Neural progenitor cell (in vitro differentiated cells): ENCODE data around the gene TRIM51. TPM values are rescaled to one million over a fixed set of nuclear protein-coding genes. Genes with fewer than 3 reads are reported as not detected.

ENCODE experiments used
- DNase-seq: peaks from one replicate; pipeline ENCODE4 v3.0.0-alpha.2; 2016; ENCODE audit warnings: low spot score
- H2AFZ ChIP-seq: fragments of 200-600 bp; sonication (generic); replicated peaks from 2 replicates; pipeline ENCODE4 v1.6.1; 2016; ENCODE audit warnings: antibody characterized with exemption
- H3F3A ChIP-seq: fragments of 200-600 bp; sonication (generic); 2 replicates; pipeline ENCODE4 v1.6.1; 2016; ENCODE audit warnings: antibody characterized with exemption, low read depth
- H3K27ac ChIP-seq: fragments of 200-600 bp; sonication (generic); 2 replicates; pipeline ENCODE4 v1.5.1; 2016; ENCODE audit warnings: mild to moderate bottlenecking
- H3K27me3 ChIP-seq: fragments of 200-600 bp; sonication (generic); 2 replicates; pipeline ENCODE4 v1.6.1; 2016; ENCODE audit warnings: mild to moderate bottlenecking, moderate library complexity
- H3K36me3 ChIP-seq: fragments of 200-600 bp; sonication (generic); 2 replicates; pipeline ENCODE4 v1.5.1; 2016
- H3K4me1 ChIP-seq: fragments of 200-600 bp; sonication (generic); 2 replicates; pipeline ENCODE4 v1.6.1; 2016; ENCODE audit warnings: mixed run types
- H3K4me2 ChIP-seq: fragments of 200-600 bp; sonication (generic); 2 replicates; pipeline ENCODE4 v1.6.1; 2016
- H3K4me3 ChIP-seq: fragments of 200-600 bp; sonication (generic); 2 replicates; pipeline ENCODE4 v1.5.1; 2016
- H3K79me2 ChIP-seq: fragments of 200-600 bp; sonication (generic); 2 replicates; pipeline ENCODE4 v1.6.1; 2016; ENCODE audit warnings: low read depth
- H3K9ac ChIP-seq: fragments of 200-600 bp; sonication (generic); 2 replicates; pipeline ENCODE4 v1.6.1; 2016
- H3K9me3 ChIP-seq: fragments of 200-600 bp; sonication (generic); 2 replicates; pipeline ENCODE4 v1.5.1; 2016; ENCODE audit warnings: low read depth
- H4K20me1 ChIP-seq: fragments of 200-600 bp; sonication (generic); 2 replicates; pipeline ENCODE4 v1.6.1; 2016; ENCODE audit warnings: low read depth
- H3K27ac Mint-ChIP-seq: 3 replicates; pipeline ENCODE4 v1.8.0; 2021; ENCODE audit warnings: mixed read lengths
- H3K27me3 Mint-ChIP-seq: 2 replicates; pipeline ENCODE4 v1.8.0; 2022; ENCODE audit warnings: low read depth, mild to moderate bottlenecking, inconsistent platforms, moderate library complexity, mixed read lengths; ENCODE audit not compliant: insufficient read depth
- H3K36me3 Mint-ChIP-seq: 3 replicates; pipeline ENCODE4 v1.8.0; 2021; ENCODE audit warnings: mixed read lengths
- H3K4me1 Mint-ChIP-seq: 3 replicates; pipeline ENCODE4 v1.8.0; 2021; ENCODE audit warnings: mixed read lengths
- H3K4me3 Mint-ChIP-seq: 3 replicates; pipeline ENCODE4 v1.8.0; 2021; ENCODE audit warnings: mild to moderate bottlenecking, moderate library complexity, mixed read lengths
- H3K9me3 Mint-ChIP-seq: 3 replicates; pipeline ENCODE4 v1.8.0; 2020; ENCODE audit warnings: mixed read lengths
- CTCF ChIP-seq: fragments of 200-600 bp; sonication (generic); IDR thresholded peaks from 2 replicates; pipeline ENCODE4 v1.5.1; 2017; ENCODE audit warnings: antibody characterized with exemption, mild to moderate bottlenecking
- EZH2 ChIP-seq: fragments of 200-600 bp; sonication (generic); IDR thresholded peaks from 2 replicates; pipeline ENCODE4 v1.6.1; 2017; ENCODE audit warnings: antibody characterized with exemption, mild to moderate bottlenecking, moderate library complexity
- EZH2phosphoT487 ChIP-seq: fragments of 200-600 bp; sonication (generic); IDR thresholded peaks from 2 replicates; pipeline ENCODE4 v1.6.1; 2017; ENCODE audit warnings: antibody characterized with exemption
- total RNA-seq: library from RNA; depleted of rRNA; stranded (reverse); fragments of >200 nt; gene quantifications from 2 replicates; pipeline ENCODE4 v1.2.3, GENCODE V29; 2015; ENCODE audit warnings: low replicate concordance

The TRIM51 gene
- total RNA-seq, 1 donor from 2014 or later = not detected

GRCh38 chr11:55895216-55895615 is 12.1 kb downstream of the TRIM51 start:
- Histone ChIP-seq H3K9ac (no peak overlapping the region), H3F3A (no peaks in the 10 kb centered on the region), H4K20me1 (no peaks in the 10 kb centered on the region), H3K9me3 (peaks cover 18% of the 10 kb centered on the region), H2AFZ (no peak overlapping the region), H3K4me3 (no peak overlapping the region), H3K36me3 (no peaks in the 10 kb centered on the region), H3K27me3 (no peaks in the 10 kb centered on the region), H3K27ac (no peak overlapping the region), H3K4me1 (no peaks in the 10 kb centered on the region), H3K79me2 (no peaks in the 10 kb centered on the region), H3K4me2 (no peak overlapping the region)
- H3K9me3 Mint-ChIP-seq = peaks cover 18% of the 10 kb centered on the region
- no peak overlapping the region for H3K27ac Mint-ChIP-seq
- H3K27me3 Mint-ChIP-seq = no peaks in the 10 kb centered on the region
- H3K4me3 Mint-ChIP-seq = no peak overlapping the region
- DNase-seq = no peak
- no peaks in the 10 kb centered on the region for H3K4me1 Mint-ChIP-seq
- TF ChIP-seq EZH2phosphoT487 (no peak), EZH2 (no peak), CTCF (no peak)
- no peaks in the 10 kb centered on the region for H3K36me3 Mint-ChIP-seq

- Histone ChIP-seq H3K79me2 (no peaks in the 10 kb centered on the region), H3K9ac (no peak overlapping the region), H3K9me3 (peaks cover 15% of the 10 kb centered on the region), H2AFZ (no peak overlapping the region), H3K27ac (no peak overlapping the region), H3K27me3 (no peaks in the 10 kb centered on the region), H3K4me2 (no peak overlapping the region), H3K4me1 (no peaks in the 10 kb centered on the region), H4K20me1 (no peaks in the 10 kb centered on the region), H3K4me3 (no peak overlapping the region), H3K36me3 (no peaks in the 10 kb centered on the region), H3F3A (no peaks in the 10 kb centered on the region)
- peaks cover 2% of the 10 kb centered on the region for H3K9me3 Mint-ChIP-seq
- H3K27ac Mint-ChIP-seq = no peak overlapping the region
- H3K4me1 Mint-ChIP-seq = no peaks in the 10 kb centered on the region
- H3K4me3 Mint-ChIP-seq = no peak overlapping the region
- TF ChIP-seq EZH2 (no peak), EZH2phosphoT487 (no peak), CTCF (no peak)
- H3K27me3 Mint-ChIP-seq = no peaks in the 10 kb centered on the region
- no peak for DNase-seq
- no peaks in the 10 kb centered on the region for H3K36me3 Mint-ChIP-seq
These were observed 19.2 kb downstream of the TRIM51 start for GRCh38 chr11:55902308-55902707.

- H3K36me3 ChIP-seq = no peaks in the 10 kb centered on the region
- H3K4me2 ChIP-seq = no peak within 1 kb of the TSS
- Mint-ChIP-seq H3K4me1 (no peaks in the 10 kb centered on the region), H3K4me3 (no peak within 1 kb of the TSS), H3K9me3 (peaks cover 3% of the 10 kb centered on the region), H3K27me3 (no peaks in the 10 kb centered on the region), H3K27ac (no peak within 1 kb of the TSS), H3K36me3 (no peaks in the 10 kb centered on the region)
- no peak within 1 kb of the TSS for H2AFZ ChIP-seq
- H4K20me1 ChIP-seq = no peaks in the 10 kb centered on the region
- no peaks in the 10 kb centered on the region for H3F3A ChIP-seq
- no peak within 1 kb of the TSS for H3K4me3 ChIP-seq
- no peak within 1 kb of the TSS for H3K9ac ChIP-seq
- peaks cover 3% of the 10 kb centered on the region for H3K9me3 ChIP-seq
- TF ChIP-seq CTCF = no peak
- TF ChIP-seq EZH2phosphoT487 = no peak
- no peak for TF ChIP-seq EZH2
- H3K27me3 ChIP-seq = no peaks in the 10 kb centered on the region
- DNase-seq = no peak
- no peaks in the 10 kb centered on the region for H3K4me1 ChIP-seq
- H3K27ac ChIP-seq = no peak within 1 kb of the TSS
- no peaks in the 10 kb centered on the region for H3K79me2 ChIP-seq
These were observed 31.4 kb downstream of the TRIM51 start, which contains the start of gene OR5W2 for GRCh38 chr11:55914482-55914881. OR5W2 (minus strand) TSS chr11:55914582; CDS start chr11:55914582, 0 bp downstream.
